ENCODE data around the gene NFATC4. TPM values are rescaled to one million over a fixed set of nuclear protein-coding genes. Genes with fewer than 3 reads are reported as not detected.

The NFATC4 gene
- total and polyA plus RNA-seq, 11 donors = 6.5 to 23.0 (median 12.5) TPM

DNA sequence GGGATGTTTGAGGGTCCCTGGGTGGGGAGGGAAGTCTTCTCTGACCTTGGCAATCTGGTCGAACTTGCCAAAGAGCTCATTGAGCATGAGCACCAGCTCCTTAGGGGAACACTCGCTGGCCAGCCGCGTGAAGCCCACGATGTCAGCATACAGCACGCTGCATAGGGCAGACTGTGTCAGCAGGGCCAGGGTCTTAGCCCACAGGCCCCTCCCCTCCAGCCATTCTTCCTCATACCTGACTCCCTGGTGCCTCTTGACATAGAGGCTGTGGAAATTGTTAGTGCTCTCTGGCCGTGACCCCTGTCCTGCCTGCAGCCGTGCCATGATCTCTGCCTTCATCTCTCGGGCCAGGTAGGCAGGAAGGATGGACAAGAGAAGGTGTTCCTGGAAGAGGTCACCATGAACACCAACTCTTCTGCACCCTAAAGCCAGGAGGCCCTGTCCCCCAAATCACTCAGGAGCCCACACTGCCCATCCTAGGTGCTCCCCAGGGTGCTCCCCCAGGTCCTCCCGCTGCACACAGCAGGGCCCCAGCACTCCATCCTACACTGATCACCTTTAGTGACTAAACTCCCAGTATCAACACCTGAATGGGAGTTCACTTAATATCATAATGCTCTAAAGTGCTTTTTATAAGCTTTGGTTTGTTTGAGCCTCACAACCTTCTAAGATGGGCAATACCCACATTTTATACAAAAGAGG, 36.9 kb upstream of the NFATC4 start:
- Histone ChIP-seq H3K27ac (no peak overlapping the region), H3K4me3 (no peak overlapping the region), H3K9me3 (no peaks in the 10 kb centered on the region), H3K36me3 (peaks cover 0 to 18% (median 5%) of the 10 kb centered on the region in 9 donors), H3K27me3 (peaks cover 0 to 36% (median 14%) of the 10 kb centered on the region in 9 donors), H3K4me1 (peaks cover 6 to 96% (median 35%) of the 10 kb centered on the region in 12 donors)
- ATAC-seq (no peak), DNase-seq (peak in 1 of 5 donors; percentile 12)
- WGBS, 4 donors = 90 to 92% (median 91%) methylated on average over 6 to 10 of the region's 10 CpGs
- TF ChIP-seq, protein P1, sequence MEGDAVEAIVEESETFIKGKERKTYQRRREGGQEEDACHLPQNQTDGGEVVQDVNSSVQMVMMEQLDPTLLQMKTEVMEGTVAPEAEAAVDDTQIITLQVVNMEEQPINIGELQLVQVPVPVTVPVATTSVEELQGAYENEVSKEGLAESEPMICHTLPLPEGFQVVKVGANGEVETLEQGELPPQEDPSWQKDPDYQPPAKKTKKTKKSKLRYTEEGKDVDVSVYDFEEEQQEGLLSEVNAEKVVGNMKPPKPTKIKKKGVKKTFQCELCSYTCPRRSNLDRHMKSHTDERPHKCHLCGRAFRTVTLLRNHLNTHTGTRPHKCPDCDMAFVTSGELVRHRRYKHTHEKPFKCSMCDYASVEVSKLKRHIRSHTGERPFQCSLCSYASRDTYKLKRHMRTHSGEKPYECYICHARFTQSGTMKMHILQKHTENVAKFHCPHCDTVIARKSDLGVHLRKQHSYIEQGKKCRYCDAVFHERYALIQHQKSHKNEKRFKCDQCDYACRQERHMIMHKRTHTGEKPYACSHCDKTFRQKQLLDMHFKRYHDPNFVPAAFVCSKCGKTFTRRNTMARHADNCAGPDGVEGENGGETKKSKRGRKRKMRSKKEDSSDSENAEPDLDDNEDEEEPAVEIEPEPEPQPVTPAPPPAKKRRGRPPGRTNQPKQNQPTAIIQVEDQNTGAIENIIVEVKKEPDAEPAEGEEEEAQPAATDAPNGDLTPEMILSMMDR (IDR thresholded peaks at IDR 0.05) = no peak
- intact Hi-C loops (cut with DNase I) = loop anchor here in 4 of 10 donors (5.0 kb wide), 3 partner anchors 81 to 106 kb away; no protein-coding TSS in a partner anchor

DNA sequence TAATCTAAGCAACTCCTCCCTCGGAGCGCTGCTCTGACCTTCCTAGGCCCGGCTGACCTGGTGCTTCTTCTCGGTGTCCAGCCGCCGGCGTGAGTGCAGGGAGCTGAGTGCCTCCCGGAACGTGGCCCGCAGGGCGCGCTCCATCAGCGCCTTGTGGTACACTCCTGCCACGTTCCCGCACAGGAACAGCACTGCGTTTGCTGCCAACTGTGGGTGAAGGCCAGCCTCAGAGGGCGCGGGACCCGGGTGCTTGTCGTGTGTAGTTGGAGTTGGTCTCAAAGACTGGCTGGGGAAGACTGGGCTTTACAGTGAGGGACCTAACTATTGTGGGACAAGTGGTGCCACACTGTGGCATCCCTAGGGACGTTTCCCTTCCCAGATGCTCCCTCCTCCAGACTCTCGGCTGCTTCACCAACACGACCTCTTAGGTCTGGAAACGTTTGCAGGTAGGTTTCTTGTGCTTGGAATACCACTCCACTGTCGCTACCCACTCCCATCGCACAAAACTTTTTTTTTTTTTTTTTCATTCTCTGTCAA, 36.2 kb upstream of the NFATC4 start:
- H3K4me1 ChIP-seq = peaks cover 6 to 100% (median 36%) of the 10 kb centered on the region in 12 donors
- no peak overlapping the region for H3K27ac ChIP-seq
- H3K4me3 ChIP-seq = peak overlapping the region in 3 of 12 donors; percentile 63 to 78 (median 74)
- no peaks in the 10 kb centered on the region for H3K9me3 ChIP-seq
- 61 to 71% (median 65%) methylated on average over 22 to 26 of the region's 26 CpGs for WGBS, 4 donors
- peaks cover 0 to 18% (median 5%) of the 10 kb centered on the region in 9 donors for H3K36me3 ChIP-seq
- ATAC-seq (no peak), DNase-seq (peak in 1 of 5 donors; percentile 30)
- no peak for TF ChIP-seq POLR2A (IDR thresholded peaks at IDR 0.05)
- TF ChIP-seq, protein P1 (IDR thresholded peaks at IDR 0.05) = no peak
- intact Hi-C loops (cut with DNase I) = loop anchor here in 9 of 10 donors (2.0 to 5.0 kb wide), 6 partner anchors 35 to 106 kb away; no protein-coding TSS in a partner anchor
- H3K27me3 ChIP-seq = peaks cover 0 to 37% (median 14%) of the 10 kb centered on the region in 9 donors

DNA sequence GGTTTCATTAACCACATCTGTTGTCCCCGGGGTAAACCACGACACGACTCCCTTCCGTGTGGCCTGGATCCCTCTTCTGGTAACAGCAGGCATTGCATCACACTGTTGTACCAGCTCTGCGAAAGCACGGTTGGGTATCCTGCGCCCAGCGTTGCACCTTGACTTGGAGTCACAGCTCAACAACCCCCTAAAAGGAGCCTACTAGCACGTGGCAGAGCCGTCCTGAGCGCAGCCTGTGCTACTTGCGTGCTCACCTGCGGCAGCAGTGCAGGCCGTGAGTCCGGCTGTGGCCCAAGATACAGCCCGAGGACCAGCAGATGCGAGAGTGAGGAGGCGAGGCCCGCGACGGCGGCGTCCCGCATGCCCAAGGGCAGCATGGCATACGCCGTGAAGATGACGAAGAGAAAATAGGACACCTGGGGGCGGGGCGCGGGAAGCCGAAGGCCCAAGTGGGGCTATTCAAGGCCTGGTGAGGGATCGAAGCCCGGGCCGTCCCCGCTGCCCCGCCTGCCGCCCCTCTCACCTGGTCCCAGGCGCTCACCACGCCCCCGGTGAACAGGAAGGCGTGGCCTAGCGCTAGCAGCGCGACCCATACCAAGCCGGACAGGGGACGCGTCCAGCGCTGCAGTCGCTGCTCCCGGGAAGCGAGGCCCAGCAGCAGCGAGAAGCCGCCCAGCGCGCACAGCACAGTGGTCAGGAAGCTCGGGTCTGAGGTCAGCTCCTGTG, 35.6 kb upstream of the NFATC4 start:
- peak overlapping the region in 10 of 12 donors; percentile 3 to 93 (median 74) for H3K4me3 ChIP-seq
- intact Hi-C loops (cut with DNase I) = loop anchor here in 9 of 10 donors (2.0 to 5.0 kb wide), 6 partner anchors 34 to 105 kb away; no protein-coding TSS in a partner anchor
- H3K36me3 ChIP-seq = peaks cover 0 to 19% (median 5%) of the 10 kb centered on the region in 9 donors
- WGBS, 4 donors = 19 to 38% (median 30%) methylated on average over 53 to 56 of the region's 56 CpGs
- H3K9me3 ChIP-seq = no peaks in the 10 kb centered on the region
- peak overlapping the region in 2 of 12 donors; percentile 87 to 96 for H3K27ac ChIP-seq
- no peak for TF ChIP-seq POLR2A (IDR thresholded peaks at IDR 0.05)
- TF ChIP-seq, protein P1 (IDR thresholded peaks at IDR 0.05) = peak; percentile 48 to 76 (median 65)
- H3K4me1 ChIP-seq = peaks cover 6 to 95% (median 36%) of the 10 kb centered on the region in 12 donors
- ATAC-seq (peak; percentile 9 to 60 (median 52)), DNase-seq (peak in 4 of 5 donors; percentile 64 to 71 (median 68))
- H3K27me3 ChIP-seq = peaks cover 0 to 37% (median 14%) of the 10 kb centered on the region in 9 donors
